H9 (cell line): ENCODE results near the gene WHAMM. TPM values are rescaled to one million over a fixed set of nuclear protein-coding genes. Genes with fewer than 3 reads are reported as not detected.

Experiments used
- DNase-seq: peaks from one replicate; pipeline ENCODE4 v3.0.0-alpha.2; 2017
- H2AFZ ChIP-seq: one replicate; pipeline ENCODE4 v1.6.1; 2013; ENCODE audit warnings: mild to moderate bottlenecking, low read length, control low read depth, moderate library complexity
- H2AK5ac ChIP-seq: 2 replicates; pipeline ENCODE4 v1.6.1; 2013; ENCODE audit warnings: low read length, control low read depth, mixed read lengths; ENCODE audit not compliant: insufficient read length
- H2BK120ac ChIP-seq: one replicate; pipeline ENCODE4 v1.6.1; 2013; ENCODE audit warnings: low read depth, mild to moderate bottlenecking, low read length, control low read depth, inconsistent platforms; ENCODE audit not compliant: poor library complexity, severe bottlenecking
- H2BK12ac ChIP-seq: 2 replicates; pipeline ENCODE4 v1.6.1; 2013; ENCODE audit warnings: low read length, control low read depth, mixed read lengths, low read depth; ENCODE audit not compliant: insufficient read length
- H2BK15ac ChIP-seq: 2 replicates; pipeline ENCODE4 v1.6.1; 2013; ENCODE audit warnings: low read depth, low read length, control low read depth
- H2BK20ac ChIP-seq: one replicate; pipeline ENCODE4 v1.6.1; 2013; ENCODE audit warnings: low read depth, mild to moderate bottlenecking, low read length, control low read depth, inconsistent platforms; ENCODE audit not compliant: poor library complexity, severe bottlenecking
- H2BK5ac ChIP-seq: 2 replicates; pipeline ENCODE4 v1.6.1; 2013; ENCODE audit warnings: low read length, control low read depth, mixed read lengths; ENCODE audit not compliant: insufficient read length
- H3K14ac ChIP-seq: 2 replicates; pipeline ENCODE4 v1.6.1; 2013; ENCODE audit warnings: low read length, control low read depth; ENCODE audit not compliant: insufficient read depth
- H3K18ac ChIP-seq: 2 replicates; pipeline ENCODE4 v1.6.1; 2013; ENCODE audit warnings: low read depth, mild to moderate bottlenecking, mixed read lengths, low read length, control low read depth; ENCODE audit not compliant: insufficient read length
- H3K23ac ChIP-seq: 2 replicates; pipeline ENCODE4 v1.6.1; 2013; ENCODE audit warnings: low read length, control low read depth, mixed read lengths, low read depth; ENCODE audit not compliant: insufficient read length
- H3K23me2 ChIP-seq: 2 replicates; pipeline ENCODE4 v1.6.1; 2013; ENCODE audit warnings: low read depth, mild to moderate bottlenecking, mixed read lengths, low read length, control low read depth; ENCODE audit not compliant: insufficient read length, poor library complexity, severe bottlenecking
- H3K27ac ChIP-seq: 2 replicates; pipeline ENCODE4 v1.5.1; 2013; ENCODE audit warnings: low read length, control low read depth, mixed read lengths, low read depth; ENCODE audit not compliant: insufficient read length
- H3K27me3 ChIP-seq: 2 replicates; pipeline ENCODE4 v1.6.1; 2013; ENCODE audit warnings: low read length, control low read depth, inconsistent platforms; ENCODE audit not compliant: insufficient read depth
- H3K4ac ChIP-seq: 2 replicates; pipeline ENCODE4 v1.6.1; 2013; ENCODE audit warnings: low read depth, mild to moderate bottlenecking, control low read depth, inconsistent platforms, low read length, moderate library complexity
- H3K4me1 ChIP-seq: 2 replicates; pipeline ENCODE4 v1.6.1; 2013; ENCODE audit warnings: low read length, control low read depth, inconsistent platforms; ENCODE audit not compliant: insufficient read depth
- H3K4me2 ChIP-seq: 2 replicates; pipeline ENCODE4 v1.6.1; 2013; ENCODE audit warnings: low read length, control low read depth, mixed read lengths; ENCODE audit not compliant: insufficient read length, insufficient read depth
- H3K56ac ChIP-seq: 2 replicates; pipeline ENCODE4 v1.6.1; 2013; ENCODE audit warnings: low read depth, mild to moderate bottlenecking, mixed read lengths, low read length, control low read depth; ENCODE audit not compliant: insufficient read length
- H3K79me1 ChIP-seq: 2 replicates; pipeline ENCODE4 v1.6.1; 2013; ENCODE audit warnings: low read depth, mild to moderate bottlenecking, moderate library complexity, low read length, control low read depth, inconsistent platforms; ENCODE audit not compliant: insufficient read depth, poor library complexity, severe bottlenecking
- H3K79me2 ChIP-seq: 2 replicates; pipeline ENCODE4 v1.6.1; 2013; ENCODE audit warnings: low read length, control low read depth, inconsistent platforms; ENCODE audit not compliant: insufficient read depth
- H3K9ac ChIP-seq: 2 replicates; pipeline ENCODE4 v1.6.1; 2013; ENCODE audit warnings: low read length, control low read depth, mixed read lengths; ENCODE audit not compliant: insufficient read length; ENCODE audit errors: extremely low read depth
- H3K9me3 ChIP-seq: one replicate; pipeline ENCODE4 v1.6.1; 2013; ENCODE audit warnings: low read depth, low read length, inconsistent platforms; ENCODE audit not compliant: control insufficient read depth
- H3T11ph ChIP-seq: one replicate; pipeline ENCODE4 v1.6.1; 2013; ENCODE audit warnings: mild to moderate bottlenecking, low read length, control low read depth, inconsistent platforms
- H4K20me1 ChIP-seq: one replicate; pipeline ENCODE4 v1.6.1; 2013; ENCODE audit not compliant: control insufficient read depth, insufficient read length, insufficient read depth
- H4K5ac ChIP-seq: 2 replicates; pipeline ENCODE4 v1.6.1; 2013; ENCODE audit warnings: low read depth, mild to moderate bottlenecking, mixed read lengths, low read length, control low read depth; ENCODE audit not compliant: insufficient read length
- H4K8ac ChIP-seq: replicated peaks from 2 replicates; pipeline ENCODE4 v1.6.1; 2013; ENCODE audit warnings: low read length, control low read depth, mixed read lengths, low read depth; ENCODE audit not compliant: insufficient read length
- H4K91ac ChIP-seq: 2 replicates; pipeline ENCODE4 v1.6.1; 2013; ENCODE audit warnings: low read depth, mild to moderate bottlenecking, moderate library complexity, mixed read lengths, low read length, control low read depth; ENCODE audit not compliant: insufficient read length
- H3K27ac Mint-ChIP-seq, 3 experiments: 2 replicates in 2 of 3; 3 replicates in 1 of 3; pipeline ENCODE4 v1.8.0; 2020 to 2021; ENCODE audit warnings: mixed read lengths in 3 of 3, mild to moderate bottlenecking in 1 of 3, moderate library complexity in 1 of 3
- H3K27me3 Mint-ChIP-seq: 2 replicates; pipeline ENCODE4 v1.8.0; 2021; ENCODE audit warnings: low read depth, mild to moderate bottlenecking, moderate library complexity, mixed read lengths
- H3K36me3 Mint-ChIP-seq, 3 experiments: 2 replicates in 2 of 3; 3 replicates in 1 of 3; pipeline ENCODE4 v1.8.0; 2020 to 2021; ENCODE audit warnings: low read depth in 3 of 3, mixed read lengths in 3 of 3; ENCODE audit not compliant: insufficient read depth in 1 of 3
- H3K4me1 Mint-ChIP-seq, 2 experiments: 2 replicates each; pipeline ENCODE4 v1.8.0; 2020; ENCODE audit warnings: mixed read lengths in 2 of 2
- H3K4me3 Mint-ChIP-seq, 2 experiments: 2 replicates in 1 of 2; 3 replicates in 1 of 2; pipeline ENCODE4 v1.8.0; 2020 to 2021; ENCODE audit warnings: mild to moderate bottlenecking in 2 of 2, mixed read lengths in 2 of 2, moderate library complexity in 1 of 2
- H3K9me3 Mint-ChIP-seq, 2 experiments: 2 replicates in 1 of 2; 3 replicates in 1 of 2; pipeline ENCODE4 v1.8.0; 2020; ENCODE audit warnings: mild to moderate bottlenecking in 2 of 2, mixed read lengths in 2 of 2, moderate library complexity in 1 of 2
- CTCF ChIP-seq: fragments of 200-600 bp; sonication (generic); conservative IDR thresholded peaks from 3 replicates; pipeline ENCODE4 v1.8.0; 2021; ENCODE audit warnings: antibody characterized with exemption, mild to moderate bottlenecking
- WGBS: extraction: QIAGEN DNeasy Blood & Tissue Kit; methylation state at CpG from one replicate; pipeline ENCODE4 v1.1.7; 2013; ENCODE audit warnings: missing lambda C conversion rate, low lambda C conversion rate, mixed read lengths; ENCODE audit not compliant: insufficient read length; ENCODE audit errors: extremely low coverage; 5-methylcytosine and 5-hydroxymethylcytosine counted together
- total RNA-seq: library from RNA; stranded (reverse); gene quantifications from 2 replicates; pipeline ENCODE4 v1.2.1, GENCODE V29; 2021

WHAMM gene
- total RNA-seq, 1 experiment from 2014 or later = 3.0 TPM

GRCh38 chr15:82798531-82799166 lies 10.8 kb upstream of the WHAMM start:
- WGBS = no CpG with 5 or more reads among the region's 5 CpGs
- H3K4me1 ChIP-seq = no peaks in the 10 kb centered on the region
- H3K56ac ChIP-seq = no peak overlapping the region
- H3K4me1 Mint-ChIP-seq = no peaks in the 10 kb centered on the region
- no peak overlapping the region for H3K4ac ChIP-seq
- H4K91ac ChIP-seq = no peak overlapping the region
- no peak overlapping the region for H4K8ac ChIP-seq
- peaks cover 6 to 13% of the 10 kb centered on the region in 2 experiments; a peak in 4 of 5 replicates for H3K9me3 Mint-ChIP-seq
- no peak overlapping the region for H2BK20ac ChIP-seq
- H4K5ac ChIP-seq = no peak overlapping the region
- no peak overlapping the region for H3K4me2 ChIP-seq
- no peak overlapping the region for H2BK5ac ChIP-seq
- DNase-seq = no peak
- no peaks in the 10 kb centered on the region for H3K79me2 ChIP-seq
- TF ChIP-seq CTCF = no peak
- H3K23ac ChIP-seq = no peak overlapping the region
- no peaks in the 10 kb centered on the region for H4K20me1 ChIP-seq
- no peaks in the 10 kb centered on the region for H3K36me3 Mint-ChIP-seq
- no peak overlapping the region for H3K9ac ChIP-seq
- no peak overlapping the region for H3K18ac ChIP-seq
- no peak overlapping the region for H2BK12ac ChIP-seq
- no peak overlapping the region for H2BK15ac ChIP-seq
- no peak overlapping the region for H3K27ac Mint-ChIP-seq
- no peaks in the 10 kb centered on the region for H3K79me1 ChIP-seq
- no peak overlapping the region for H3K4me3 Mint-ChIP-seq
- no peak overlapping the region for H2AFZ ChIP-seq
- no peaks in the 10 kb centered on the region; the same call in 1 of the 2 replicates for H3K27me3 ChIP-seq
- no peak overlapping the region for H3K27ac ChIP-seq
- H2BK120ac ChIP-seq = no peak overlapping the region
- no peak overlapping the region for H3K14ac ChIP-seq
- H3T11ph ChIP-seq = no peak overlapping the region
- peaks cover 48% of the 10 kb centered on the region for H3K27me3 Mint-ChIP-seq
- H2AK5ac ChIP-seq = no peak overlapping the region
- no peaks in the 10 kb centered on the region for H3K23me2 ChIP-seq
- H3K9me3 ChIP-seq = no peaks in the 10 kb centered on the region
